RWPE2 (cell line): ENCODE measurements around the gene PIH1D2.
A peak's percentile ranks its signal among the peaks of the same experiment; 100 is the strongest.

ENCODE experiments used
- ATAC-seq: fragments of 200-7000 bp; cut with Tn5 transposase; 3 replicates; pipeline ENCODE4 v1.9.1; 2021; ENCODE audit warnings: low read depth
- DNase-seq: peaks from one replicate; pipeline ENCODE4 v3.0.0-alpha.2; 2020; ENCODE audit warnings: low spot score
- H3K27ac ChIP-seq: fragments of 450-650 bp; 2 replicates; pipeline ENCODE4 v1.5.1; 2017; ENCODE audit warnings: mild to moderate bottlenecking; ENCODE audit not compliant: poor library complexity, severe bottlenecking
- H3K27me3 ChIP-seq: fragments of 250-450 bp; sonication (Bioruptor Pico); 2 replicates; pipeline ENCODE4 v1.5.1; 2021; ENCODE audit warnings: mild to moderate bottlenecking, moderate library complexity; ENCODE audit not compliant: insufficient read depth, poor library complexity, severe bottlenecking
- H3K36me3 ChIP-seq: fragments of 250-450 bp; sonication (Bioruptor Pico); 2 replicates; pipeline ENCODE4 v1.5.1; 2020; ENCODE audit warnings: low read depth, mild to moderate bottlenecking, moderate library complexity
- H3K4me1 ChIP-seq: fragments of 250-450 bp; sonication (Bioruptor Pico); 2 replicates; pipeline ENCODE4 v1.5.1; 2021; ENCODE audit warnings: mild to moderate bottlenecking, moderate library complexity; ENCODE audit not compliant: insufficient read depth, poor library complexity, severe bottlenecking
- H3K4me3 ChIP-seq: fragments of 250-450 bp; sonication (Bioruptor Pico); 2 replicates; pipeline ENCODE4 v1.5.1; 2021; ENCODE audit warnings: mild to moderate bottlenecking, moderate library complexity; ENCODE audit not compliant: severe bottlenecking
- H3K9me3 ChIP-seq: fragments of 250-450 bp; sonication (Bioruptor Pico); 2 replicates; pipeline ENCODE4 v1.5.1; 2021; ENCODE audit warnings: mild to moderate bottlenecking, moderate library complexity; ENCODE audit not compliant: severe bottlenecking
- CTCF ChIP-seq: fragments of 450-650 bp; IDR thresholded peaks from one replicate; pipeline ENCODE4 v1.5.1; 2017; ENCODE audit warnings: mild to moderate bottlenecking, moderate library complexity; ENCODE audit not compliant: poor library complexity, severe bottlenecking

The PIH1D2 gene

GRCh38 chr11:112115386-112115785 is 41.6 kb upstream of the PIH1D2 start:
- Histone ChIP-seq H3K4me1 (peaks cover 8% of the 10 kb centered on the region), H3K4me3 (no peak overlapping the region), H3K27ac (no peak overlapping the region), H3K27me3 (no peaks in the 10 kb centered on the region), H3K36me3 (no peaks in the 10 kb centered on the region), H3K9me3 (no peaks in the 10 kb centered on the region)
- no peak for ATAC-seq
- TF ChIP-seq CTCF = no peak
- DNase-seq = no peak

- Histone ChIP-seq H3K27ac (no peak overlapping the region), H3K36me3 (no peaks in the 10 kb centered on the region), H3K27me3 (no peaks in the 10 kb centered on the region), H3K4me3 (no peak overlapping the region), H3K9me3 (no peaks in the 10 kb centered on the region), H3K4me1 (peaks cover 2% of the 10 kb centered on the region)
- TF ChIP-seq CTCF = no peak
- DNase-seq = no peak
- ATAC-seq = no peak
These were observed 40.6 kb upstream of the PIH1D2 start for GRCh38 chr11:112114460-112114859.

GRCh38 chr11:112113539-112114457 is 40.0 kb upstream of the PIH1D2 start:
- peak; percentile 59 for ATAC-seq

DNA sequence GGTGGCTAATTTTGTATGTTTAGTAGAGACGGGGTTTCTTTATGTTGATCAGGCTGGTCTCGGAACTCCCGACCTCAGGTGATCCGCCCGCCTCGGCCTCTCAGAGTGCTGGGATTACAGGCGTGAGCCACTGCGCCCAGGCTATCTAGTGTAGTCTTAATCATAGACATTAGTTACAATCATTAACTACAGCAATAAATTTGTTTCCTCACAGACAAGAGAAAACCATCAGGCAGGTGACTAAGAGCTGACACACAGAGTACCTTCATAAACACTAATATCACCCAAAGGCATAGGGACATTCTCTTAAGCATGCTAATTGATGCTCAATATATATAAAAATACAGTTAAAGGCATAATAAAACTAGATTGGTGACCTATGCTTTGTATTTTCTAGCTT is 32.3 kb upstream of the PIH1D2 start:
- DNase-seq = no peak
- no peak overlapping the region for H3K27ac ChIP-seq
- no peak for TF ChIP-seq CTCF
- H3K9me3 ChIP-seq = no peaks in the 10 kb centered on the region
- peaks cover 7% of the 10 kb centered on the region for H3K4me1 ChIP-seq
- no peaks in the 10 kb centered on the region for H3K36me3 ChIP-seq
- H3K4me3 ChIP-seq = no peak overlapping the region
- ATAC-seq = peak; percentile 81
- no peaks in the 10 kb centered on the region for H3K27me3 ChIP-seq

More at GRCh38 chr11:112113539-112114457, 40.0 kb upstream of the PIH1D2 start:
- no peak overlapping the region for H3K4me3 ChIP-seq
- H3K9me3 ChIP-seq = no peaks in the 10 kb centered on the region
- DNase-seq = no peak
- TF ChIP-seq CTCF = peak; percentile 69
- H3K27me3 ChIP-seq = no peaks in the 10 kb centered on the region
- no peaks in the 10 kb centered on the region for H3K36me3 ChIP-seq
- H3K27ac ChIP-seq = no peak overlapping the region
- H3K4me1 ChIP-seq = no peaks in the 10 kb centered on the region

DNA sequence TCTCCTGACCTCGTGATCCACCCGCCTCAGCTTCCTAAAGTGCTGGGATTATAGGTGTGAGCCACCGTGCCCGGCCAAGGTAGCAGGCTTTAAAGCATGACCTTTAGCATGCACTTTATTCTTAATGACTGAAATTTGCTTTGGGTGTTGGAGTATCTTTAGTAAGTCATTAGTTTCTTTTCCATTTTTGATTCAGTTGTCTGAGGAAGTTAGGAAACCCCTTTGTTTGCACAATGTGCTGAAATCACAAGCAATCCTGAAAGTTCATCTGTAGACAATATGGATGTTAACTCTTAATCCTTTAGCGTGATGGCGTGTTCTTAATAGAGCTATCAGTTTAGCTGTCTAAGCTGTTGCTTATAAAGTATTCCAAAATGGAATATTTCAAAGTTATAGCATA is 29.6 kb upstream of the PIH1D2 start:
- Histone ChIP-seq H3K9me3 (no peaks in the 10 kb centered on the region), H3K27ac (no peak overlapping the region), H3K4me3 (no peak overlapping the region), H3K36me3 (no peaks in the 10 kb centered on the region), H3K27me3 (no peaks in the 10 kb centered on the region), H3K4me1 (peaks cover 7% of the 10 kb centered on the region)
- no peak for TF ChIP-seq CTCF
- ATAC-seq (no peak), DNase-seq (no peak)
